ENCODE data around the gene STX4.

Gene STX4

GRCh38 chr16:31085411-31085810 lies 52.1 kb downstream of the STX4 start:
- no peak for DNase-seq

GRCh38 chr16:31085873-31086628 lies 52.7 kb downstream of the STX4 start:
- no peak for DNase-seq

GRCh38 chr16:31086629-31086906 lies 53.2 kb downstream of the STX4 start:
- no peak for DNase-seq

GRCh38 chr16:31087481-31087880 lies 54.1 kb downstream of the STX4 start:
- DNase-seq, result no peak

- no peak for DNase-seq
Observed at GRCh38 chr16:31087971-31088370, 54.6 kb downstream of the STX4 start.

- DNase-seq, result no peak
Observed at GRCh38 chr16:31088459-31089183, 55.3 kb downstream of the STX4 start, which contains the start of gene PRSS53. TSS of gene PRSS53 (minus strand) at chr16:31088943. CDS start at chr16:31088809, 134 bp downstream.

- DNase-seq, result no peak
Observed at GRCh38 chr16:31089199-31089598, 55.8 kb downstream of the STX4 start.

All from stimulated activated CD4-positive, alpha-beta T cell treated with anti-CD3 and anti-CD28 coated beads, Interleukin-15, amount 100 ng/mL, for 24 hours (primary cell).